Esophagus muscularis mucosa (tissue), 4 donors: ENCODE data around the gene POU2F1. TPM values are rescaled to one million over a fixed set of nuclear protein-coding genes. Genes with fewer than 3 reads are reported as not detected.

ENCODE experiments used
- DNase-seq: peaks from one replicate; pipeline ENCODE4 v3.0.0-alpha.2; 2017; ENCODE audit errors: extremely low spot score
- H3K27ac ChIP-seq, 4 donors: fragments of 200-600 bp; sonication (generic); replicated peaks in 1 of 4; 1 replicate in 3 of 4; 2 replicates in 1 of 4; pipeline ENCODE4 v1.5.1; 2016 to 2019; ENCODE audit warnings: mild to moderate bottlenecking in 1 of 4
- H3K27me3 ChIP-seq, 4 donors: fragments of 200-600 bp; sonication (generic); one replicate each; pipeline versions ENCODE4 v1.5.1 to v1.6.0; 2016 to 2019
- H3K36me3 ChIP-seq, 4 donors: fragments of 200-600 bp; sonication (generic); one replicate each; pipeline ENCODE4 v1.5.1; 2016 to 2019
- H3K4me1 ChIP-seq, 4 donors: fragments of 200-600 bp; sonication (generic); one replicate each; pipeline ENCODE4 v1.5.1; 2016 to 2019
- H3K4me3 ChIP-seq, 4 donors: fragments of 200-600 bp; sonication (generic); 1 replicate in 2 of 4; 2 replicates in 2 of 4; pipeline ENCODE4 v1.5.1; 2016 to 2019; ENCODE audit warnings: mild to moderate bottlenecking in 4 of 4, moderate library complexity in 1 of 4
- H3K9me3 ChIP-seq, 4 donors: fragments of 200-600 bp; sonication (generic); 1 replicate in 3 of 4; 2 replicates in 1 of 4; pipeline ENCODE4 v1.5.1; 2016 to 2019
- CTCF ChIP-seq, 3 experiments: fragments of 200-600 bp in 2 of 3; fragments of 450-650 bp in 1 of 3; sonication (generic) in 2 of 3; IDR thresholded peaks; one replicate each; pipeline ENCODE4 v1.5.1; 2017 to 2019; ENCODE audit warnings: antibody characterized with exemption in 3 of 3, mild to moderate bottlenecking in 2 of 3, moderate library complexity in 1 of 3
- EP300 ChIP-seq: sonication (generic); formaldehyde crosslinking; IDR thresholded peaks from one replicate; pipeline ENCODE4 v1.6.1; 2017; ENCODE audit warnings: antibody characterized with exemption
- POLR2A ChIP-seq: fragments of 450-650 bp; IDR thresholded peaks from one replicate; pipeline ENCODE4 v1.6.1; 2017; ENCODE audit warnings: antibody characterized with exemption, moderate library complexity, mild to moderate bottlenecking, low read depth
- POLR2AphosphoS5 ChIP-seq, 2 donors: sonication (generic); formaldehyde crosslinking; IDR thresholded peaks; one replicate each; pipeline ENCODE4 v1.6.1; 2017; ENCODE audit warnings: antibody characterized with exemption in 2 of 2
- WGBS: methylation state at CpG from one replicate; pipeline ENCODE4 v1.1.5; 2018; 5-methylcytosine and 5-hydroxymethylcytosine counted together
- intact Hi-C: fragments of 100-400 bp; cut with DNase I; formaldehyde crosslinking; loops from one replicate; pipeline ENCODE4 v1.15.1; 2023
- total RNA-seq, 4 donors: library from RNA; depleted of rRNA; stranded (reverse); fragments of >200 nt; gene quantifications; one replicate each; pipeline versions ENCODE4 v1.1.0 to v1.2.1, GENCODE V29; 2016

Gene POU2F1
- total RNA-seq, 4 donors from 2014 or later, result 7.3 to 13.4 (median 10.4) TPM

- TF ChIP-seq CTCF (IDR thresholded peaks at IDR 0.05) (no peak), POLR2A (no peak), EP300 (no peak), POLR2AphosphoS5 (IDR thresholded peaks at IDR 0.05) (no peak)
- intact Hi-C loops, result no loop called here
- H3K4me3 ChIP-seq, result no peak overlapping the region
Measured at GRCh38 chr1:167408355-167408754, 187.7 kb downstream of the POU2F1 start.

DNA sequence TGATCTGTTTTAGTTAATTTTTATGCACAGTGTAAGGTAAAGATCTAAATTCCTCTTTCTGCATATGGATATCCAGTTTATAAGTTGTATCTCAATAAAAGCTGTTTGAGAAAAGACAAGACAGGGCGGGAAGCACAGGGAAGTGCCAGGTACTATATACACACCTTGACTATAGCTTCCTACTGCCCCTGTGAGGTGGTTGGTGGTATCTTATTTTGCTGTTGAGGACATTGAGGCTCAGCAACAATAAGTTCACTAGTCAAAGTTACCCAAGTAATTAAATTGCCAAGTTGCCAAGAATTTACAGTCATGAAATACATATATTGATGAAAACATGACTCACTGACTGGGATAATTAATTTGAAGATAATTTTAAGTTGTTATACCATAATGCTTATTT, 188.5 kb downstream of the POU2F1 start:
- Histone ChIP-seq H3K27ac (no peak overlapping the region), H3K27me3 (no peaks in the 10 kb centered on the region), H3K9me3 (no peaks in the 10 kb centered on the region), H3K36me3 (peaks cover 9 to 47% (median 31%) of the 10 kb centered on the region in 4 donors), H3K4me1 (peaks cover 0 to 5% (median 3%) of the 10 kb centered on the region in 4 donors), H3K4me3 (no peak overlapping the region)
- intact Hi-C loops, result no loop called here
- WGBS, result 88% methylated on average over 1 of the region's 1 CpG
- no peak for DNase-seq
- TF ChIP-seq EP300 (no peak), CTCF (IDR thresholded peaks at IDR 0.05) (no peak), POLR2AphosphoS5 (IDR thresholded peaks at IDR 0.05) (no peak), POLR2A (no peak)

More at GRCh38 chr1:167408355-167408754, 187.7 kb downstream of the POU2F1 start:
- Histone ChIP-seq H3K9me3 (no peaks in the 10 kb centered on the region), H3K4me1 (peaks cover 0 to 10% (median 3%) of the 10 kb centered on the region in 4 donors), H3K27ac (no peak overlapping the region), H3K27me3 (no peaks in the 10 kb centered on the region), H3K36me3 (peaks cover 9 to 38% (median 24%) of the 10 kb centered on the region in 4 donors)
- WGBS, result 67% methylated on average over 1 of the region's 1 CpG
- DNase-seq, result no peak

GRCh38 chr1:167412072-167412471, 191.4 kb downstream of the POU2F1 start:
- Histone ChIP-seq H3K4me1 (no peaks in the 10 kb centered on the region), H3K36me3 (peaks cover 9 to 62% (median 49%) of the 10 kb centered on the region in 4 donors), H3K27ac (no peak overlapping the region), H3K27me3 (no peaks in the 10 kb centered on the region), H3K4me3 (no peak overlapping the region), H3K9me3 (no peaks in the 10 kb centered on the region)
- 90% methylated on average over 4 of the region's 4 CpGs for WGBS
- TF ChIP-seq POLR2AphosphoS5 (IDR thresholded peaks at IDR 0.05) (no peak), EP300 (no peak), CTCF (IDR thresholded peaks at IDR 0.05) (no peak), POLR2A (no peak)
- DNase-seq, result no peak
- intact Hi-C loops, result loop anchor here (10.0 kb wide), 1 partner anchor 147 kb away; no protein-coding TSS in a partner anchor

- intact Hi-C loops, result loop anchor here (10.0 kb wide), 1 partner anchor 148 kb away; no protein-coding TSS in a partner anchor
- H3K36me3 ChIP-seq, result peaks cover 9 to 65% (median 46%) of the 10 kb centered on the region in 4 donors
- WGBS, result 76% methylated on average over 5 of the region's 5 CpGs
- no peaks in the 10 kb centered on the region for H3K4me1 ChIP-seq
- TF ChIP-seq POLR2A (no peak), EP300 (no peak)
- no peak overlapping the region for H3K4me3 ChIP-seq
- H3K9me3 ChIP-seq, result no peaks in the 10 kb centered on the region
- no peak for DNase-seq
- H3K27me3 ChIP-seq, result no peaks in the 10 kb centered on the region
- no peak overlapping the region for H3K27ac ChIP-seq
Measured at GRCh38 chr1:167412920-167413319, 192.2 kb downstream of the POU2F1 start.

DNA sequence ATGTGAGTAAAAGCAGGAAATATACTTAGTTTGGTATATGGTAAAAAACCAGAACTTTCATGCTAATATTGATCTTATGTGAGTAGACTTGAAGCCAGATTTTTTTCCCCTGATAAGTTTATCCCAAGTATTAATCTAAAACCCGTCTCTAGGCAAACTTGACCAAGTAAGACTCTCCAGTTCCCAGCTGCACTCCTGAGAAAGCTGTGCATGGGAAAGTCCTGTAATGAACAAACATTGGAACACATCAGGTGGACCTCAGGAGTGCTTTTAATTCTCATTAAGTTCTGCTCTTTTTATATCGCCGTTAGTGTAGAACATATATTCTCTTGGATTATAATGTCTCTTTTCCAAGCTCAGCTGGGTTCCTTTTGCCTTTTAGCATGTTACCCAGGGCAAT, 192.6 kb downstream of the POU2F1 start:
- H3K4me1 ChIP-seq, result no peaks in the 10 kb centered on the region
- no peak for TF ChIP-seq POLR2A
- TF ChIP-seq POLR2AphosphoS5 (IDR thresholded peaks at IDR 0.05), result no peak
- no peak for TF ChIP-seq CTCF (IDR thresholded peaks at IDR 0.05)
- H3K9me3 ChIP-seq, result no peaks in the 10 kb centered on the region
- intact Hi-C loops, result loop anchor here (10.0 kb wide), 1 partner anchor 149 kb away; no protein-coding TSS in a partner anchor
- peaks cover 9 to 66% (median 45%) of the 10 kb centered on the region in 4 donors for H3K36me3 ChIP-seq
- no peak for DNase-seq
- 91% methylated on average over 3 of the region's 3 CpGs for WGBS
- H3K4me3 ChIP-seq, result no peak overlapping the region
- no peak overlapping the region for H3K27ac ChIP-seq
- no peaks in the 10 kb centered on the region for H3K27me3 ChIP-seq
